Motor neuron (in vitro differentiated cells): ENCODE results near the gene OR52D1. TPM values are rescaled to one million over a fixed set of nuclear protein-coding genes. Genes with fewer than 3 reads are reported as not detected.

Experiments
- ATAC-seq, 8 experiments: fragments of 200-7000 bp; cut with Tn5 transposase; replicated peaks in 6 of 8; 2 replicates each; pipeline ENCODE4 v1.8.0; 2021; ENCODE audit warnings: mild to moderate bottlenecking in 8 of 8, moderate library complexity in 8 of 8
- H3K27ac ChIP-seq, 2 donors: fragments of 250-450 bp; sonication (Bioruptor Pico); 2 replicates each; pipeline ENCODE4 v1.9.0; 2021; ENCODE audit warnings: antibody characterized with exemption in 2 of 2, mild to moderate bottlenecking in 2 of 2, moderate library complexity in 1 of 2
- H3K4me1 ChIP-seq, 2 donors: fragments of 250-450 bp; sonication (Bioruptor Pico); replicated peaks in 1 of 2; 2 replicates each; pipeline ENCODE4 v1.6.1; 2021; ENCODE audit warnings: antibody characterized with exemption in 2 of 2, mild to moderate bottlenecking in 2 of 2, moderate library complexity in 1 of 2
- H3K4me3 ChIP-seq, 5 donors: fragments of 250-450 bp; sonication (Bioruptor Pico); 2 replicates each; pipeline ENCODE4 v1.9.0; 2021; ENCODE audit warnings: antibody characterized with exemption in 5 of 5, mild to moderate bottlenecking in 5 of 5, moderate library complexity in 4 of 5
- WGBS, 10 experiments: fragments of 450-650 bp; shearing (Covaris generic); methylation state at CpG; one replicate each; pipeline ENCODE4 v1.0.0; 2022; 5-methylcytosine and 5-hydroxymethylcytosine counted together
- in situ Hi-C, 9 experiments: fragments of 400-800 bp; cut with MboI; loops; one replicate each; pipeline ENCODE4 v1.15.0; 2021; ENCODE audit warnings: low sequenced_read_pairs in 9 of 9, low pct_unique_long_range_greater_than_20kb in 2 of 9; ENCODE audit not compliant: unreplicated experiment in 9 of 9
- total RNA-seq, 8 experiments: library from RNA; unstranded; fragments of 300-600 nt; gene quantifications; 2 replicates each; pipeline versions ENCODE4 v1.2.3 to v1.2.4, GENCODE V29; 2022

Gene OR52D1
- total RNA-seq, 8 experiments from 2014 or later: 0.22 to 0.57 (median 0.40) TPM; not detected in 3

- H3K4me1 ChIP-seq: no peaks in the 10 kb centered on the region
- no peak overlapping the region for H3K27ac ChIP-seq
- in situ Hi-C loops: loop anchor here in 1 of 9 experiments (10.0 kb wide), 1 partner anchor 62 kb away; the partner anchor contains the start of gene OR52B6
- WGBS, 10 experiments: 85 to 100% methylated on average over 2 of the region's 2 CpGs; no CpG with 5 or more reads in 8 of the 10 experiments
- no peak for ATAC-seq
- H3K4me3 ChIP-seq: no peak overlapping the region
Observed at GRCh38 chr11:5522308-5522707, 33.8 kb downstream of the OR52D1 start.

GRCh38 chr11:5524756-5525155 is 36.3 kb downstream of the OR52D1 start:
- 0 to 80% (median 33%) methylated on average over 1 to 3 of the region's 3 CpGs; no CpG with 5 or more reads in 2 of the 10 experiments for WGBS, 10 experiments

GRCh38 chr11:5527716-5528115 is 39.2 kb downstream of the OR52D1 start:
- ATAC-seq: no peak
- H3K4me1 ChIP-seq: no peaks in the 10 kb centered on the region
- in situ Hi-C loops: loop anchor here in 1 of 9 experiments (10.0 kb wide), 1 partner anchor 57 kb away; the partner anchor contains the start of gene OR52B6
- 71 to 100% (median 90%) methylated on average over 1 to 4 of the region's 5 CpGs; no CpG with 5 or more reads in 4 of the 10 experiments for WGBS, 10 experiments
- H3K4me3 ChIP-seq: no peak overlapping the region
- no peak overlapping the region for H3K27ac ChIP-seq

More at GRCh38 chr11:5524756-5525155, 36.3 kb downstream of the OR52D1 start:
- Histone ChIP-seq H3K4me3 (no peak overlapping the region), H3K4me1 (no peaks in the 10 kb centered on the region), H3K27ac (no peak overlapping the region)
- no peak for ATAC-seq
- in situ Hi-C loops: loop anchor here in 1 of 9 experiments (10.0 kb wide), 1 partner anchor 60 kb away; the partner anchor contains the start of gene OR52B6

- no peaks in the 10 kb centered on the region for H3K4me1 ChIP-seq
- in situ Hi-C loops: loop anchor here in 1 of 9 experiments (10.0 kb wide), 1 partner anchor 56 kb away; the partner anchor contains the start of gene OR52B6
- no peak overlapping the region for H3K4me3 ChIP-seq
- 17 to 71% (median 50%) methylated on average over 1 of the region's 1 CpG; no CpG with 5 or more reads in 7 of the 10 experiments for WGBS, 10 experiments
- H3K27ac ChIP-seq: no peak overlapping the region
- ATAC-seq: no peak
Observed at GRCh38 chr11:5528495-5528894, 40.0 kb downstream of the OR52D1 start.

- no peak overlapping the region for H3K4me3 ChIP-seq
- no peak overlapping the region for H3K27ac ChIP-seq
- H3K4me1 ChIP-seq: no peaks in the 10 kb centered on the region
- ATAC-seq: no peak
- in situ Hi-C loops: no loop called here
- 29 to 100% (median 65%) methylated on average over 1 to 2 of the region's 2 CpGs; no CpG with 5 or more reads in 2 of the 10 experiments for WGBS, 10 experiments
Observed at GRCh38 chr11:5531053-5531831, 42.8 kb downstream of the OR52D1 start.

GRCh38 chr11:5534046-5534445 is 45.6 kb downstream of the OR52D1 start:
- in situ Hi-C loops: no loop called here
- no peak overlapping the region for H3K4me3 ChIP-seq
- no peak for ATAC-seq
- H3K4me1 ChIP-seq: no peaks in the 10 kb centered on the region
- no peak overlapping the region for H3K27ac ChIP-seq
- 14 to 92% (median 83%) methylated on average over 1 of the region's 1 CpG; no CpG with 5 or more reads in 5 of the 10 experiments for WGBS, 10 experiments

GRCh38 chr11:5536482-5536881 is 48.0 kb downstream of the OR52D1 start:
- ATAC-seq: no peak
- H3K4me3 ChIP-seq: no peak overlapping the region
- no peaks in the 10 kb centered on the region for H3K4me1 ChIP-seq
- in situ Hi-C loops: no loop called here
- H3K27ac ChIP-seq: no peak overlapping the region

Other genes starting within 250 kb of the OR52D1 start
- gene HBG1, start 238.8 kb upstream of the OR52D1 start, total RNA-seq: under 1 TPM in 1 of 8 experiments, not detected in 7; 0.25 TPM
- not detected for gene HBG2, start 233.9 kb upstream of the OR52D1 start, total RNA-seq
- under 1 TPM in 1 of 8 experiments, not detected in 7; 0.50 TPM for gene HBE1, start 218.7 kb upstream of the OR52D1 start, total RNA-seq
- under 1 TPM in 3 of 8 experiments, not detected in 5; 0.52 to 0.90 (median 0.61) TPM for gene OR51B4, start 186.7 kb upstream of the OR52D1 start, total RNA-seq
- under 1 TPM in 2 of 8 experiments, not detected in 6; 0.23 to 0.36 TPM for gene OR51B2, start 164.4 kb upstream of the OR52D1 start, total RNA-seq
- under 1 TPM in 6 of 8 experiments, not detected in 2; 0.25 to 0.92 (median 0.51) TPM for gene OR51B5, start 145.2 kb upstream of the OR52D1 start, total RNA-seq
- gene OR51B6, start 137.2 kb upstream of the OR52D1 start, total RNA-seq: under 1 TPM in 4 of 8 experiments, not detected in 4; 0.21 to 0.55 (median 0.32) TPM
- under 1 TPM in 7 of 8 experiments, not detected in 1; 0.05 to 0.66 (median 0.20) TPM for gene OR51M1, start 104.9 kb upstream of the OR52D1 start, total RNA-seq
- 1 to 10 TPM in 1 of 8 experiments, under 1 TPM in 4, not detected in 3; 0.11 to 1.2 (median 0.46) TPM for gene OR51Q1, start 66.6 kb upstream of the OR52D1 start, total RNA-seq
- under 1 TPM in 4 of 8 experiments, not detected in 4; 0.16 to 0.66 (median 0.49) TPM for gene OR51I1, start 47.2 kb upstream of the OR52D1 start, total RNA-seq
- gene OR51I2, start 39.4 kb upstream of the OR52D1 start, total RNA-seq: under 1 TPM in 6 of 8 experiments, not detected in 2; 0.11 to 0.47 (median 0.16) TPM
- gene UBQLN3, start 21.3 kb downstream of the OR52D1 start, total RNA-seq: under 1 TPM in 7 of 8 experiments, not detected in 1; 0.11 to 0.52 (median 0.23) TPM
- under 1 TPM; 0.15 to 0.73 (median 0.33) TPM for gene UBQLNL, start 28.0 kb downstream of the OR52D1 start, total RNA-seq
- gene OR52H1, start 59.9 kb downstream of the OR52D1 start, total RNA-seq: under 1 TPM in 7 of 8 experiments, not detected in 1; 0.17 to 0.87 (median 0.47) TPM
- 1 to 10 TPM in 2 of 8 experiments, under 1 TPM in 3, not detected in 3; 0.25 to 1.4 (median 0.67) TPM for gene OR52B6, start 92.2 kb downstream of the OR52D1 start, total RNA-seq
- gene TRIM6, start 108.0 kb downstream of the OR52D1 start, total RNA-seq: 1 to 10 TPM; 1.2 to 9.0 (median 2.1) TPM
- 1 to 10 TPM in 4 of 8 experiments, under 1 TPM in 4; 0.16 to 9.7 (median 2.2) TPM for gene TRIM34, start 136.3 kb downstream of the OR52D1 start, total RNA-seq
- 10 to 100 TPM; 13.4 to 60.6 (median 23.7) TPM for gene TRIM5, start 196.4 kb downstream of the OR52D1 start, total RNA-seq
- 100 to 1,000 TPM in 4 of 8 experiments, 10 to 100 TPM in 4; 31.4 to 246 (median 75.3) TPM for gene TRIM22, start 201.1 kb downstream of the OR52D1 start, total RNA-seq
- gene OR56B1, start 247.8 kb downstream of the OR52D1 start, total RNA-seq: under 1 TPM in 6 of 8 experiments, not detected in 2; 0.08 to 0.43 (median 0.18) TPM